ENCODE data around the gene DDX5. TPM values are rescaled to one million over a fixed set of nuclear protein-coding genes. Genes with fewer than 3 reads are reported as not detected.
A peak's percentile ranks its signal among the peaks of the same experiment; 100 is the strongest.

Gene DDX5
- total RNA-seq, 5 donors from 2014 or later (not counting 1 experiment from before 2014, with no cell fraction given), result 1,461 to 3,147 (median 1,608) TPM

DNA sequence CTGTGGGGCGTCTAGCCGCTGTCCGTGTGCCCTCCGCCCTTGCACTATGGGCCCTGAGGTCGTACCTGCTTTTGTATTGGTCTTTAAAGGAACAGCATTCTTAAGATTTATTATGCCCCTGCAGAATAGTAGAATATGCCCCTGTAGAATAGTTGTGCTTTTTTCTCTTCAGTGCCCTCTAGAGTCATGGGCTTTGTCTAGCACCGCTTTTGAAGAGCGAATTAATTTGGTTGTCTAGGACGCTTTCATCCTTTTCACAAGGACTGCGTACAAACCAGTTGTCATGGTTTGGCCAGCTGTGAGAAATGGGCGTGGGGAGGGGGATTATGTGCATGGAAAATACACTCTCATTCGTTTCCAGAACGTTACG lies 1.3 kb upstream of the DDX5 start:
- Mint-ChIP-seq H3K27me3 (no peaks in the 10 kb centered on the region), H3K4me1 (peaks cover 59 to 66% (median 60%) of the 10 kb centered on the region in 3 donors), H3K4me3 (peak overlapping the region; percentile 97 to 100 (median 100)), H3K9me3 (no peaks in the 10 kb centered on the region), H3K36me3 (peaks cover 59% of the 10 kb centered on the region), H3K27ac (peak overlapping the region; percentile 99 to 100)
- Histone ChIP-seq H3K27me3 (replicated peaks in 1 of 2; ENCODE audit: control insufficient read depth in 2 of 2, extremely low read depth in 1 of 2, insufficient read depth in 2 of 2, low read length in 1 of 2) (no peaks in the 10 kb centered on the region), H3K9me3 (no peaks in the 10 kb centered on the region), H3K4me3 (ENCODE audit: control insufficient read depth in 1 of 2, extremely low read depth in 1 of 2, low read length in 1 of 2) (peak overlapping the region; percentile 91 to 99), H3K27ac (ENCODE audit: low read length) (peak overlapping the region; percentile 99), H3K36me3 (ENCODE audit: control insufficient read depth in 2 of 2, extremely low read depth in 1 of 2, insufficient read depth in 1 of 2, low read length in 1 of 2) (peaks cover 0 to 56% of the 10 kb centered on the region in 2 donors), H3K4me1 (ENCODE audit: control insufficient read depth in 1 of 2, extremely low read depth in 1 of 2, insufficient read depth in 2 of 2, low read length in 2 of 2) (peaks cover 19 to 34% of the 10 kb centered on the region in 2 experiments)
- ChIA-PET CTCF (interaction anchor here (1.0 to 2.4 kb wide), 5 partner anchors 11 to 88 kb away, joined by 3 to 31 read pairs (median 10); partner anchors contain the start of gene POLG2 (in 1 of the 2)), POLR2A (interaction anchor here (0.6 to 3.6 kb wide), 8 partner anchors 10 to 362 kb away, joined by 3 to 72 read pairs (median 4); partner anchors contain the start of gene POLG2 (in 2 of the 2))
- DNase-seq (peak in 20 of 35 experiments; percentile 8 to 79 (median 24)), ATAC-seq (replicated peaks in 1 of 4) (peak; percentile 25 to 41 (median 40))
- WGBS (ENCODE audit: insufficient coverage), result 0% methylated on average over 5 of the region's 13 CpGs

DNA sequence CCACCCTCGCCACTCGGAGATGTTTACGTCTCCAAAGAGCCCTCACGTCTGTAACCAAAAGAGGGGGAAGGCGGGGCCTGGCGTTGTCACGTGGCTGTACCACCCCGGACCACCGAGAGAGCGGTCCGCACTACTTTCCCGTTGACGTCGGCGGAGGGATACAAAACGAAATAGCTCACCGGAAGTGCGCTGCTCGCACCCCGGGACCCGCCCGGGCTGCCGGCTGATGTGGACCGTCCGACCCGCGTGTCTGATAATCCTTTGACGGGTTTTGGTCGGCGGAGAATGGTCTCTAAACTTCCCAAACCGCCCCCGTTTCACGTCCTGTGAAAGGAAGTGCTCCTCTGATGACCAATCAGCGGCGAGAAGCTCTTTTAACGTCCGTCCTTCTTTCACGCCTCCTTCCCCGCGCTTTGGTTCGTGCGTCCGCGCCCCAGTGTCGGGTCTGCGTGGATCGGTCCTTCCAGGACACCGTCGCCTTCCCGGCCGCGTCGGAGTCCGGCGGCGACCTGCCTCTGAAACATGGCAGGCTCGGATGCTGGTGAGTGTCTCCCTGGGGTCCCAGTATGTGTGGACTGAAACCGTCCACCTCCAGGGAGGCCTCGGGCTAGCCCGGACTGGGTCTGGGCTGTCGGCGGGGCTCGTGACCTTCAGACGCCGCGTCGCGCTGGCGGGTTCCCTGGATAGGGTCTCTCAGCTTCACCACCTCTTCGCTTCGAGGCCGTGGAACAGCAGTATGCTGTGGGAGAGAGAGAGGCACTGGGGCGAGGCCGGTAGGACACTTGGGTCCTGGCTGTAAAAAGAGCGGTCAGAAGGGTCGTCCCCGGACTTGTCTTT lies 705 bp upstream of the DDX5 start, which contains the start of gene CEP95:
Gene CEP95, plus strand, starts transcription at position 402 of the 837 bp plus-strand sequence. Its CDS starts 121 bp downstream, at position 523.
- no peaks in the 10 kb centered on the region for H3K27me3 Mint-ChIP-seq
- peak within 1 kb of the TSS; percentile 99 to 100 for H3K27ac Mint-ChIP-seq
- H3K4me3 Mint-ChIP-seq, result peak within 1 kb of the TSS; percentile 97 to 100 (median 100)
- under 1% methylated on average over 73 of the region's 77 CpGs for WGBS (ENCODE audit: insufficient coverage)
- Histone ChIP-seq H3K4me3 (ENCODE audit: control insufficient read depth in 1 of 2, extremely low read depth in 1 of 2, low read length in 1 of 2) (peak within 1 kb of the TSS; percentile 91 to 99), H3K36me3 (ENCODE audit: control insufficient read depth in 2 of 2, extremely low read depth in 1 of 2, insufficient read depth in 1 of 2, low read length in 1 of 2) (peaks cover 0 to 58% of the 10 kb centered on the region in 2 donors), H3K27me3 (replicated peaks in 1 of 2; ENCODE audit: control insufficient read depth in 2 of 2, extremely low read depth in 1 of 2, insufficient read depth in 2 of 2, low read length in 1 of 2) (no peaks in the 10 kb centered on the region), H3K27ac (ENCODE audit: low read length) (peak within 1 kb of the TSS; percentile 99), H3K4me1 (ENCODE audit: control insufficient read depth in 1 of 2, extremely low read depth in 1 of 2, insufficient read depth in 2 of 2, low read length in 2 of 2) (peaks cover 19 to 34% of the 10 kb centered on the region in 2 experiments), H3K9me3 (no peaks in the 10 kb centered on the region)
- peaks cover 62% of the 10 kb centered on the region for H3K36me3 Mint-ChIP-seq
- ATAC-seq (replicated peaks in 1 of 4), result peak; percentile 63 to 76 (median 69)
- ChIA-PET POLR2A (interaction anchor here (0.6 to 3.6 kb wide), 14 partner anchors 9 to 734 kb away, joined by 3 to 72 read pairs (median 6); partner anchors contain the start of gene POLG2 (in 2 of the 2)), CTCF (interaction anchor here (0.5 to 2.4 kb wide), 6 partner anchors 10 to 243 kb away, joined by 3 to 31 read pairs (median 8); partner anchors contain the start of genes POLG2 (in 1 of the 2) and TEX2 (in 1 of the 2))
- peak in 34 of 35 experiments; percentile 90 to 98 (median 95) for DNase-seq
- H3K9me3 Mint-ChIP-seq, result no peaks in the 10 kb centered on the region
- peaks cover 62 to 72% (median 62%) of the 10 kb centered on the region in 3 donors for H3K4me1 Mint-ChIP-seq

DNA sequence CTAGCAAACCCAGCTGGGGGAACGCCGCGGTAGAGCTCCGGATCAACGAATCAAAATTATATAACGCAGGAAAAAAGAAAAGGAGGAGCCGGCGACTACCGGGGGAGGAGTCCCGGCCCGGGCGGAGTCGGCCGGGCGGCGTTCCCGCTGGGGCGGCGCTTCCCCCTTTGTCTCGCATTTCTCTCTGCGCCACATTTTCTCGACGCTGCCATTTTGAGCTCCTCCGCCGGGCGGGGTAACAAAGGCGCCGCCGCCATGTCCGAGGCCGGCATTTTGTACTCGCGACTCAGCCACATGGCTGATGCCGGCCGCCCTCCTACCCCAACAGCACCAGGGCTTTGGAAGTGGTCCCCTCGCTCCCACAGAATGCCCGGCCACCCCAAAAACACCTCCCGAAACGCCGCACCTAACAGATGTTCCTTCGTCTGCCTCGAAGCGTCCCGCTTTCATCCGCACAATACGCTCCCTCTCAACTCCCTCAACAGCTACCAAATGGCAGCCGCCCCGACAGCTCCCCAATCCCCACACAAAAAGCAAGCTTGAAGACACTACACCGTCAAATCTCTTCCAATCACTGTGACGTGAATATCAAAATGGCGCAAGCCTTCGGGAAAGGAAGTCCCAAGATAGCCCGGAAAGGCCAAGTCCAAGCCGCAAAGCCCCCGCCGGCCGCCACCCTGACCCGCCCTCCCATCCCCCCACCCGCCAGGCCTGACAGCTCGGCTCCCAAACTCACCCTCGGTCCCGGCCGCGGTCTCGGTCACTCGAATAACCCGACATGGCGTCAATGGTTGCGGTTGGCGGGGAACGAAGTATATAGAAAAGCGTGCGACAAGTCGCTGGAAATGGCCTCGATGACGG lies 519 bp downstream of the DDX5 start:
- peaks cover 0 to 60% of the 10 kb centered on the region in 2 donors for H3K36me3 ChIP-seq (ENCODE audit: control insufficient read depth in 2 of 2, extremely low read depth in 1 of 2, insufficient read depth in 1 of 2, low read length in 1 of 2)
- POLR2A ChIA-PET, result interaction anchor here (0.5 to 3.6 kb wide), 18 partner anchors 8 to 732 kb away, joined by 3 to 72 read pairs (median 4); partner anchors contain the start of genes POLG2 (in 2 of the 2), CCDC47 (in 1 of the 2), GNA13 (in 1 of the 2) and ICAM2 (in 1 of the 2)
- peaks cover 67 to 80% (median 70%) of the 10 kb centered on the region in 3 donors for H3K4me1 Mint-ChIP-seq
- no peaks in the 10 kb centered on the region for H3K9me3 ChIP-seq
- H3K9me3 Mint-ChIP-seq, result no peaks in the 10 kb centered on the region
- H3K4me3 ChIP-seq (ENCODE audit: control insufficient read depth in 1 of 2, extremely low read depth in 1 of 2, low read length in 1 of 2), result peak overlapping the region; percentile 91 to 98
- ATAC-seq (replicated peaks in 1 of 4) (peak; percentile 35 to 54 (median 46)), DNase-seq (peak; percentile 76 to 93 (median 88))
- no peaks in the 10 kb centered on the region for H3K27me3 ChIP-seq (replicated peaks in 1 of 2; ENCODE audit: control insufficient read depth in 2 of 2, extremely low read depth in 1 of 2, insufficient read depth in 2 of 2, low read length in 1 of 2)
- peaks cover 63% of the 10 kb centered on the region for H3K36me3 Mint-ChIP-seq
- under 1% methylated on average over 61 of the region's 76 CpGs for WGBS (ENCODE audit: insufficient coverage)
- CTCF ChIA-PET, result interaction anchor here in 1 of 2 donors (0.6 to 2.4 kb wide), 4 partner anchors 9 to 807 kb away, joined by 3 to 31 read pairs (median 8); partner anchors contain the start of gene POLG2
- peak overlapping the region; percentile 97 to 100 (median 100) for H3K4me3 Mint-ChIP-seq
- H3K4me1 ChIP-seq (ENCODE audit: control insufficient read depth in 1 of 2, extremely low read depth in 1 of 2, insufficient read depth in 2 of 2, low read length in 2 of 2), result peaks cover 19 to 34% of the 10 kb centered on the region in 2 experiments
- H3K27ac ChIP-seq (ENCODE audit: low read length), result peak overlapping the region; percentile 99
- H3K27me3 Mint-ChIP-seq, result no peaks in the 10 kb centered on the region
- peak overlapping the region; percentile 99 to 100 for H3K27ac Mint-ChIP-seq

DNA sequence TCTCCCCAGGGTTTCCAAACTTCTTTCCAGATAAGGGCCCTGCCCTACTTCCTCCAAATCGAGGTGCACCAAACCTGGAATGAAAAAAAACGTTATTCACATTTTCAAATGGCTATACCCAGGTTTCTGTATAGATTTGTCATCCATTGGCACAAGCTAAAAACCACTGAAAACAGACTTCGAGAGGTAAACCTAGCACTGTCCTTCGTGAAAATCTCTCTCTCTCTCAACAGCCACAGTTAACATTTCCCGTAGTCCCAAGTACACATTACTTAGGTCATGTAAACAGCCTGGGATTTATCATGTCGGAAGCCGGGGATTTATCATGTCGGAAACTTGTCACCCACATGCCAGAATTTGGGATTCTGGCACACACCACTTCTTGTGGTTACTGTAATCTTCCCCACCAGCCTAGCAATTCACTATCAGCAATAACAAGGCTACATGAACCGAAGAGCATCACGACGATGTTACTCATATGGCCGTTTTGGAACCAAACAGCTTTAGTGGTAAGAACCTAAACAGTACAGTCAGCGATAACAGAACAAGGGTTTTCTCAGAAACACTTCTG lies 1.2 kb downstream of the DDX5 start:
- no peaks in the 10 kb centered on the region for H3K9me3 Mint-ChIP-seq
- ChIA-PET POLR2A (interaction anchor here (0.6 to 3.6 kb wide), 14 partner anchors 8 to 732 kb away, joined by 3 to 72 read pairs (median 4); partner anchors contain the start of genes POLG2 (in 2 of the 2), CCDC47 (in 1 of the 2), GNA13 (in 1 of the 2) and ICAM2 (in 1 of the 2)), CTCF (interaction anchor here in 1 of 2 donors (1.2 to 1.6 kb wide), 2 partner anchors 8 to 13 kb away, joined by 8 to 9 read pairs; partner anchors contain the start of gene POLG2)
- ATAC-seq (replicated peaks in 1 of 4) (no peak), DNase-seq (no peak)
- Histone ChIP-seq H3K4me1 (ENCODE audit: control insufficient read depth in 1 of 2, extremely low read depth in 1 of 2, insufficient read depth in 2 of 2, low read length in 2 of 2) (peaks cover 19 to 34% of the 10 kb centered on the region in 2 experiments), H3K27me3 (replicated peaks in 1 of 2; ENCODE audit: control insufficient read depth in 2 of 2, extremely low read depth in 1 of 2, insufficient read depth in 2 of 2, low read length in 1 of 2) (no peaks in the 10 kb centered on the region), H3K9me3 (no peaks in the 10 kb centered on the region), H3K4me3 (ENCODE audit: control insufficient read depth in 1 of 2, extremely low read depth in 1 of 2, low read length in 1 of 2) (peak overlapping the region; percentile 91 to 98), H3K27ac (ENCODE audit: low read length) (peak overlapping the region; percentile 99), H3K36me3 (ENCODE audit: control insufficient read depth in 2 of 2, extremely low read depth in 1 of 2, insufficient read depth in 1 of 2, low read length in 1 of 2) (peaks cover 6 to 60% of the 10 kb centered on the region in 2 donors)
- H3K4me3 Mint-ChIP-seq, result peak overlapping the region; percentile 97 to 100 (median 100)
- 0% methylated on average over 10 of the region's 13 CpGs for WGBS (ENCODE audit: insufficient coverage)
- no peaks in the 10 kb centered on the region for H3K27me3 Mint-ChIP-seq
- peaks cover 65% of the 10 kb centered on the region for H3K36me3 Mint-ChIP-seq
- H3K4me1 Mint-ChIP-seq, result peaks cover 70 to 81% (median 73%) of the 10 kb centered on the region in 3 donors
- peak overlapping the region; percentile 99 to 100 for H3K27ac Mint-ChIP-seq
